Endodermal cell (in vitro differentiated cells): Measurements from ENCODE around the gene CYP26B1. TPM values are rescaled to one million over a fixed set of nuclear protein-coding genes. Genes with fewer than 3 reads are reported as not detected.

Experiments
- DNase-seq: peaks from one replicate; pipeline ENCODE4 v3.0.0-alpha.2; 2017
- H3K27ac ChIP-seq: 2 replicates; pipeline ENCODE4 v1.5.1; 2013; ENCODE audit warnings: mild to moderate bottlenecking, low read depth, low read length, moderate library complexity
- H3K27me3 ChIP-seq: 2 replicates; pipeline ENCODE4 v1.6.1; 2013; ENCODE audit warnings: mild to moderate bottlenecking, low read length, moderate library complexity; ENCODE audit not compliant: insufficient read depth, control insufficient read depth, poor library complexity, severe bottlenecking
- H3K36me3 ChIP-seq: 2 replicates; pipeline ENCODE4 v1.7.0; 2013; ENCODE audit warnings: mild to moderate bottlenecking, low read length, moderate library complexity; ENCODE audit not compliant: control insufficient read depth, insufficient read depth
- H3K4me1 ChIP-seq: one replicate; pipeline ENCODE4 v1.7.0; 2013; ENCODE audit warnings: low read length; ENCODE audit not compliant: control insufficient read depth, insufficient read depth
- H3K4me3 ChIP-seq: 2 replicates; pipeline ENCODE4 v1.5.1; 2013; ENCODE audit warnings: mild to moderate bottlenecking, low read length, moderate library complexity
- H3K9ac ChIP-seq: 2 replicates; pipeline ENCODE4 v1.6.1; 2013; ENCODE audit warnings: mild to moderate bottlenecking, low read length, moderate library complexity; ENCODE audit not compliant: poor library complexity, severe bottlenecking; ENCODE audit errors: extremely low read depth
- H3K9me3 ChIP-seq: 2 replicates; pipeline ENCODE4 v1.6.1; 2013; ENCODE audit warnings: mild to moderate bottlenecking, low read length, moderate library complexity; ENCODE audit not compliant: control insufficient read depth
- H3K27ac Mint-ChIP-seq: 2 replicates; pipeline ENCODE4 v1.8.0; 2020; ENCODE audit warnings: mixed read lengths
- H3K27me3 Mint-ChIP-seq: 2 replicates; pipeline ENCODE4 v1.8.0; 2021; ENCODE audit warnings: mild to moderate bottlenecking, mixed read lengths; ENCODE audit not compliant: insufficient read depth
- H3K36me3 Mint-ChIP-seq: 2 replicates; pipeline ENCODE4 v1.8.0; 2020; ENCODE audit warnings: low read depth, mixed read lengths
- H3K4me1 Mint-ChIP-seq: 2 replicates; pipeline ENCODE4 v1.8.0; 2020; ENCODE audit warnings: mixed read lengths
- H3K4me3 Mint-ChIP-seq: 2 replicates; pipeline ENCODE4 v1.8.0; 2020; ENCODE audit warnings: mild to moderate bottlenecking, moderate library complexity, mixed read lengths
- H3K9me3 Mint-ChIP-seq: 2 replicates; pipeline ENCODE4 v1.8.0; 2020; ENCODE audit warnings: mild to moderate bottlenecking, mixed read lengths
- WGBS, 2 experiments: methylation state at CpG; one replicate each; pipeline versions ENCODE4 v1.1.5 to v1.1.7; 2013; ENCODE audit warnings: missing lambda C conversion rate in 2 of 2, mixed read lengths in 1 of 2; ENCODE audit not compliant: insufficient coverage in 1 of 2, insufficient read length in 1 of 2; 5-methylcytosine and 5-hydroxymethylcytosine counted together
- total RNA-seq, 2 donors: library from RNA; stranded (reverse); fragmentation: NEBNext Ultra II Directional in 1 of 2; extraction: Animal tissue kit (Norgen Biotek cat#: 25700) in 1 of 2; gene quantifications; 2 replicates in 1 of 2; 3 replicates in 1 of 2; pipeline ENCODE4 v1.2.1, GENCODE V29; 2021
- TF ChIP-seq, protein P1 (sequence below): fragments of 200-600 bp; sonication (generic); conservative IDR thresholded peaks from 2 replicates; pipeline ENCODE4 v1.5.0; 2021; ENCODE audit warnings: antibody characterized with exemption, mild to moderate bottlenecking

The CYP26B1 gene
- total RNA-seq, 2 donors from 2014 or later, result 0.09 to 0.91 TPM

DNA sequence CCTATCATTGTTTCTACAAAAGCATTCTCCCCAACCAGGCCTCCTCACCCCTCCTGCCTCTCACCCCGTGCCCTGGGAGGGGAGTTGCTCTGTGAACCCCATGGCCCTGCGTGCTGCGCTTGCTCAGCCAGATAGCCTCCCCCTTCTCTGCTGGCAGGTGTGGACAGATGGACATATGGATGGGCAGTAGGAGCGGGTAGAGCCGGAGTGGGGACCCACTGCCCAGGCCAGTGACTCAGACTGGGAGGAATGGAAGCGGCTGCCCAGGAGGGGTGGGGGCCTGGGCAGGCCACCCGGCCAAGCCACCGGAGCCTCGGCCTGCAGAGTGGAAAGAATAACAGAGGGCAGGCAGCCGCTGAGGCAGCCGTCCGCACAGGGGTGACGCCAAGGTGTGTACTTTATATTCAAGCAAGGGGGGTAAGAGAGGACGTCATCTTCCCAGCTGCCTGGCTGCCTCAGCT lies 8.7 kb downstream of the CYP26B1 start:
- H3K4me1 ChIP-seq, result no peaks in the 10 kb centered on the region
- no peak overlapping the region for H3K27ac Mint-ChIP-seq
- peaks cover 2% of the 10 kb centered on the region for H3K4me1 Mint-ChIP-seq
- H3K36me3 Mint-ChIP-seq, result no peaks in the 10 kb centered on the region
- no peaks in the 10 kb centered on the region for H3K36me3 ChIP-seq
- TF ChIP-seq, protein P1, sequence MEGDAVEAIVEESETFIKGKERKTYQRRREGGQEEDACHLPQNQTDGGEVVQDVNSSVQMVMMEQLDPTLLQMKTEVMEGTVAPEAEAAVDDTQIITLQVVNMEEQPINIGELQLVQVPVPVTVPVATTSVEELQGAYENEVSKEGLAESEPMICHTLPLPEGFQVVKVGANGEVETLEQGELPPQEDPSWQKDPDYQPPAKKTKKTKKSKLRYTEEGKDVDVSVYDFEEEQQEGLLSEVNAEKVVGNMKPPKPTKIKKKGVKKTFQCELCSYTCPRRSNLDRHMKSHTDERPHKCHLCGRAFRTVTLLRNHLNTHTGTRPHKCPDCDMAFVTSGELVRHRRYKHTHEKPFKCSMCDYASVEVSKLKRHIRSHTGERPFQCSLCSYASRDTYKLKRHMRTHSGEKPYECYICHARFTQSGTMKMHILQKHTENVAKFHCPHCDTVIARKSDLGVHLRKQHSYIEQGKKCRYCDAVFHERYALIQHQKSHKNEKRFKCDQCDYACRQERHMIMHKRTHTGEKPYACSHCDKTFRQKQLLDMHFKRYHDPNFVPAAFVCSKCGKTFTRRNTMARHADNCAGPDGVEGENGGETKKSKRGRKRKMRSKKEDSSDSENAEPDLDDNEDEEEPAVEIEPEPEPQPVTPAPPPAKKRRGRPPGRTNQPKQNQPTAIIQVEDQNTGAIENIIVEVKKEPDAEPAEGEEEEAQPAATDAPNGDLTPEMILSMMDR, result no peak
- no peak overlapping the region for H3K4me3 Mint-ChIP-seq
- no peaks in the 10 kb centered on the region for H3K9me3 ChIP-seq
- DNase-seq, result no peak
- no peak overlapping the region for H3K4me3 ChIP-seq
- peaks cover 59% of the 10 kb centered on the region for H3K27me3 ChIP-seq
- H3K27me3 Mint-ChIP-seq, result peaks cover 62% of the 10 kb centered on the region
- no peak overlapping the region for H3K9ac ChIP-seq
- H3K27ac ChIP-seq, result no peak overlapping the region
- no peaks in the 10 kb centered on the region for H3K9me3 Mint-ChIP-seq
- 89 to 95% methylated on average over 6 to 14 of the region's 14 CpGs for WGBS, 2 experiments

DNA sequence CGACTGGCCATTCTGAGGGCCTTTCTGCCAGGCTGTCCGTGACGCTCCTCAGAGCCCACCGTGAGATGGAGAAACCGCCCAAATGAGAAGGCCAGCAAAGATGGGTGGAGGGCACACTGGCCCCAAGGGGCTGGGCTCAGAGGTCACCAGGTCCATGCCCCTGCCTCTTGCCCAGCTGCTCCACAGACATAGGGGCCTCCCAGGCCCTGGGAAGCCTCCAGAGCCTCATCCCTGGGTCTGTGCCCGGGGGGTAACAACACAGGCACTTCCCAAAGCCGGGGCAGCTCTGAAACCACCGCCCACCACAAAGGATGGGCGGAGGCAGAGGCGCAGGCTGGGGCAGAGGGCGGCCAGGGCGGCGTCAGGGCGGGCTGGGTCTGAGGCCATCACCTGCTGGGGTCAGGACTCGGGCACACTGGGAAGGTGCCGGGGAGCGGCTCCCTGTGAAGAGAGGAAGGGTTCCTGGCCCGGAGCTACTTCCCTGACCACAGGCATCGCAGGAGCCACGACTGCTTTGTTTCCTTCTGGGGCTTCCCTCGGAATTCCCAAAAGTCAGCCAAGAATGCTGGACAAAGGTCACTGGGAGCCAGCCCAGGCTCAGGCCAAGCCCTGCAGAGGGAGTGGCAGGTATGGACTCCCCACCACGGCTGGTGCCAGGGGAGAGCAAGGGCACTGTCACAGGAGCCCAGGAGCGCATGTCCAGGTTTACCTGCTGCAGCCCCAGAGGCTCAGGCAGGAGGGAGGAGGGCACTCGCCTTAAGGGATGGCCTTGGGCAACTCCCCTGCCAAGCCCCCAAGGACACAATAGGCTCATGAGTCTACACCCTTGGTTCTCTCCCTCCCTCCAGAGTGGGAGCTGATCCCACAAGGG lies 9.4 kb downstream of the CYP26B1 start:
- Histone ChIP-seq H3K36me3 (no peaks in the 10 kb centered on the region), H3K9ac (no peak overlapping the region), H3K27ac (no peak overlapping the region), H3K27me3 (peaks cover 52% of the 10 kb centered on the region), H3K4me3 (no peak overlapping the region), H3K9me3 (no peaks in the 10 kb centered on the region), H3K4me1 (no peaks in the 10 kb centered on the region)
- Mint-ChIP-seq H3K27ac (no peak overlapping the region), H3K4me3 (no peak overlapping the region), H3K27me3 (peaks cover 55% of the 10 kb centered on the region), H3K4me1 (peaks cover 2% of the 10 kb centered on the region), H3K9me3 (no peaks in the 10 kb centered on the region), H3K36me3 (no peaks in the 10 kb centered on the region)
- TF ChIP-seq, protein P1, result no peak
- 79 to 84% methylated on average over 17 to 24 of the region's 24 CpGs for WGBS, 2 experiments
- peak; percentile 47 for DNase-seq

DNA sequence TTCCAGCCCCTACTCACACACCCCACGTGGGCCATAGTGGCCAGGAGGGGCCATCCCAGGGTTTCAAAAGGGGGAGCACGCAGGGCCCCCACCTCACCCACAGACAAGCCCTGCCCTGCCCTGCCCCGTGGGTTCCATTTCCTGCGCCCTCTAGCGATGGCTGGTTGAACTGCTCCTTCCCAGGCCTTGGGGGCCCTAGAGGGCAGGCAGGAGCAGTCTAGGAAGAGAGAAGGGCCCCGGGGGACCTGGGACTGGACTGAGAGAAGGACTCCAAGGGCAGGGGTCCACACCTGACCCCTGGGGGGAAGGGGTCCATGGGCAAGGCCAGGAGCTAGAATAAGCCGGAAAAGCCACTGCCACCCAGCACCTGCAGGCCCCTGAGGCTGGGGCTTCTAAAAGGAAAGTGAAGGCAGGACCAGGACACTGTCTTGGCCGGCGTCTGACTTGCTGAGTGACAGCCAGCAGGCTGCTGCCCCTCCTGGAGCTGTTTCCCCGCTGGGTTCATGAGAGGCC lies 10.1 kb downstream of the CYP26B1 start:
- no peak overlapping the region for H3K4me3 ChIP-seq
- TF ChIP-seq, protein P1, result peak; percentile 97
- H3K4me3 Mint-ChIP-seq, result no peak overlapping the region
- no peak overlapping the region for H3K9ac ChIP-seq
- peaks cover 45% of the 10 kb centered on the region for H3K27me3 ChIP-seq
- DNase-seq, result peak; percentile 95
- no peak overlapping the region for H3K27ac Mint-ChIP-seq
- WGBS, 2 experiments, result 17 to 30% methylated on average over 4 to 10 of the region's 10 CpGs
- no peaks in the 10 kb centered on the region for H3K36me3 ChIP-seq
- H3K9me3 Mint-ChIP-seq, result no peaks in the 10 kb centered on the region
- H3K27me3 Mint-ChIP-seq, result peaks cover 48% of the 10 kb centered on the region
- H3K9me3 ChIP-seq, result no peaks in the 10 kb centered on the region
- H3K4me1 ChIP-seq, result no peaks in the 10 kb centered on the region
- no peaks in the 10 kb centered on the region for H3K36me3 Mint-ChIP-seq
- H3K27ac ChIP-seq, result no peak overlapping the region
- peaks cover 2% of the 10 kb centered on the region for H3K4me1 Mint-ChIP-seq
